Tibial nerve (tissue), 3 donors: ENCODE data around the gene FLNC.

Experiments used
- CTCF ChIP-seq, 5 experiments: fragments of 200-600 bp in 3 of 5; fragments of 450-650 bp in 2 of 5; sonication (generic) in 3 of 5; IDR thresholded peaks; one replicate each; pipeline ENCODE4 v1.5.1; 2016 to 2019; ENCODE audit warnings: antibody characterized with exemption in 5 of 5, mild to moderate bottlenecking in 3 of 5, moderate library complexity in 2 of 5
- POLR2A ChIP-seq, 2 donors: fragments of 450-650 bp; IDR thresholded peaks; one replicate each; pipeline ENCODE4 v1.6.1; 2017; ENCODE audit warnings: antibody characterized with exemption in 2 of 2, mild to moderate bottlenecking in 2 of 2, moderate library complexity in 2 of 2

GRCh38 chr7:128865996-128866877 lies 36.0 kb downstream of the FLNC start:
- TF ChIP-seq POLR2A (IDR thresholded peaks at IDR 0.05), result no peak
- TF ChIP-seq CTCF (IDR thresholded peaks at IDR 0.05), result no peak
